ENCODE data around the gene C1QTNF9B. TPM values are rescaled to one million over a fixed set of nuclear protein-coding genes. Genes with fewer than 3 reads are reported as not detected.

C1QTNF9B gene
- total RNA-seq, 1 donor from 2014 or later, result 4.1 TPM

DNA sequence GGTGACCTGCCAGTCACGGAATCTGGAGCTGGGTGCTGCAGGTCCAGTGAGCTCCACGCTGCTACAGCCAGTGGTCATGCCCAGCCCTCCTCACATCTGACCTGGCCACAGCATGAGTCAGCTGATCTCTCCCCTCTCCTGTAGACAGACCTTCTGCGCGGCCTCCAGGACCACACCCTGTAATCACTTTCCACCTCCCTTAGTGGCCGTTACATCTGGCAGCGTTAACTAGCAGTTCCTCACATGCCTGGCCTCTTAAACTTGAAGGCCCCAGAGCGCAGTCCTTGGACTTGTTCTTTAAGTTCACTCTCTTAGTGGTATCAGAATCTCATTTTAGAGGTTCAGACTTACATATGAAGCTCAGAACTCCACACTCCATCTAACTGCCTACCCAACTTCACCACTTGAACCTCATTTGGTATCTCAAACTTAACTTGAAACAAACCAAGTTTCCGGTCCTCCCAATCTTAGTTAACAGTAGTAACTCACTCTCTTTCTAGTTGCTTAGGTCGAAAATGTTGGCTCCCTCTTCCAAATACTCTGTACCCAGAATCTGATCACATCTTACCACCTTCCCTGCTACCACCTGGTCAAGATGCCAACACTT lies 30.8 kb downstream of the C1QTNF9B start:
- ATAC-seq, result no peak
- DNase-seq, result no peak
- intact Hi-C loops (cut with micrococcal nuclease), result no loop called here

DNA sequence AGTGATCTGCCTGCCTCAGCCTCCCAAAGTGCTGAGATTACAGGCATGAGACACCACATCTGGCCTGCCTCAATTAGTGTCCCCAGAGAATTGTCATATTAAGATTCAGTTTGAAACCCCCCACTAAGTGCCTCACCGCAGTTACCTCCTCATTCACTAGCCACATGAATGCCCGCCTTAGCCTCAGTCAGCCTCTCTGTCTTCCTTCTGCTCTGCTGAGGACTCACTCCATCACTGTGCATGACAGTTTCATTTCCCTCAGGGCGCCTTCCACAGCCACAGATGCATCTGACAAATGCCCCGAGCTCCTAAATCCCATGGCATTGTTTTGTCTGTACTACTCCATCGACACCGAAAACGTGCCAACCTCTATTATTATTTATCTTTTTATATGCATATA lies 31.4 kb downstream of the C1QTNF9B start:
- no peak for DNase-seq
- ATAC-seq, result no peak
- intact Hi-C loops (cut with micrococcal nuclease), result no loop called here

DNA sequence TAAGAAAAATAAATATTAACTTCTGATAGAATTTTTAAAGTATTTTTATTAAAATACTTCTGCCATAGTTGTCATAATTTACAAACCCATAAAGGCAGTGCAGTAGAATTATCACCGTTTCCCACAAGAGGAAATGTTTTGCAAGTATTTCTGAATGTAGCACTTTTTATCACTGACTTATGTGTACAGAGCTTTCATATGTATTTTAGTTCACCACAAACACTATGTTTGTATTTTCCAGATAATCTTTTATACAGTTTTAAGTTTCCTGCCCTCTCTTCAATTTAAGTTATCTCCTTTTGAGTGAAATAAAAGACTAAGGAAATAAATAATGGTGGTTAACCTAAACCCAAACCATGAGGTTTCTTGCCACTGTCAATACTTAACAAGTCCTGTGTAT lies 32.3 kb downstream of the C1QTNF9B start:
- DNase-seq (no peak), ATAC-seq (no peak)
- intact Hi-C loops (cut with micrococcal nuclease), result no loop called here

DNA sequence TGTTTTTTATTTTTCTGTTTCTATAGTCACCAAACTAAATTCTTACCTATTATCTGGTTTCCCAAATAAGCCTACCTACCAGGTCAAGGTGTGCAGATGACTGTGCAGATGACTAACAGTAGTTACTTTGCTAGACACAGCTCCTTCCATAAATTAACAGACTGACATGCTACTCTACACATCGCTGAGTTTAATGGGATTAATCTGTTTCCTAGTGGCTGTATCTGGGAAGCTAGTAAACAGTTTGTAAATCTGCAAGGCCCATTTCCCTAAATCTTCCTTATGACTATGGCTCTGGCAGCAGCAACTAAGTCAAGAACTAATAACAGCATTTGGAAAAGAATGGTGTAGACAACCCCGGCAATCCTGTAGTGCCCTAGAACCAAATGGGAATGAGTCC lies 36.0 kb downstream of the C1QTNF9B start:
- DNase-seq (no peak), ATAC-seq (no peak)
- intact Hi-C loops (cut with micrococcal nuclease), result no loop called here

DNA sequence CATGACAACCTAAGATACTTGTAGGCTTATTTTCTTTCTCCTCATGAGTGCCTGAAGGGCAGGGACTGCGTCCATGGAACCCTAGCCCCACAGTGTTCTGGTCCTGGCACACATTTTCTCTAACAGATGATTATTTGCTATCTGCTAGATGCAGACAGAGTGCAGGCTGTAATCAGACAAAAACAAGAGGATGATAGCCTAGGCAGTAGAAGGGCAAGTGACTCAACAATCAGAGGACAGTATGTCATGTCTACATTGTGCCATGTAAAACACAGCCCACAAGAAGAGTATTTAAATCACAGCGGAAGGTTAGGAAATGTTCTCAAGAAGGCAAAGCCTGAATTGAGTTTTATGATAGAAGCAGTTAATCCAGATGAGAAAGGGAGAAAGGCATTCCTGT lies 37.4 kb downstream of the C1QTNF9B start:
- DNase-seq (no peak), ATAC-seq (no peak)
- intact Hi-C loops (cut with micrococcal nuclease), result no loop called here

DNA sequence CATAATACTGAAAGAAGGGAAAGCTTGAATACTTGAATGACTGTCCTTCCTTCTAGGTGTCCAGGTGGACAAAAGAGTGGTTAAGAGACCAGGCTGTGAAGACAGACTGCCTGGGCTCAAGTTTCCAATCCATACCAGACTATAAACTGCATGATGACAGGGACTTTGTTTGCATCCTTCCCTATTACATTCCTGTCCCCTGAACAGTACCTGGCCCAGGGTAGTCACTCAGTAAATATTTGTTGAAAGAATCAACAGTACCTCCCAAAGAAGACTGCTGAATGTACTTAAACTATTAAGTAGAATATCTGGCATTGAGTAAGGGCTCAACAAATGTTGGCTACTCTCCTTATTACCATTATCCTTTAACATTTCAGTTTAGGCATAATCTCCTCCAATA lies 37.8 kb downstream of the C1QTNF9B start:
- intact Hi-C loops (cut with micrococcal nuclease), result no loop called here
- ATAC-seq (no peak), DNase-seq (no peak)

DNA sequence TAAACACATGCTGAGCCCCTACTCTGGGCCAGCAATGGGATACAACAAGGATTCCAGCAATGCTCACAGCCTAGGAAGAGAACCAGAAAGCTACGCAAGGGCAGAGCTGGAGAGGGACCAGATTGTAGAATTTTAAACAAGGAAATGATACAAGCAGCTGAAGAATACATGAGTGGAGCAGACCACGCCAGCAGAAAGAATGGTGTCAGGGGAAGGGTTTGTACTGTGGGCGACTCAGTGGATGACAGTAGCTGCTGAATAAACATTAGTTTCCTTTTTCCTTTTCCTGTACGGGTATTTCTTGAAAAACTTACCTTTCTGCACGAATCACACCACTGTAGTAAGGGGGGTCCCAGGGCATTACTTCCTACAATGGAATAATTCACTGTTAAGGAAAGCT lies 38.8 kb downstream of the C1QTNF9B start:
- no peak for ATAC-seq
- intact Hi-C loops (cut with micrococcal nuclease), result no loop called here

DNA sequence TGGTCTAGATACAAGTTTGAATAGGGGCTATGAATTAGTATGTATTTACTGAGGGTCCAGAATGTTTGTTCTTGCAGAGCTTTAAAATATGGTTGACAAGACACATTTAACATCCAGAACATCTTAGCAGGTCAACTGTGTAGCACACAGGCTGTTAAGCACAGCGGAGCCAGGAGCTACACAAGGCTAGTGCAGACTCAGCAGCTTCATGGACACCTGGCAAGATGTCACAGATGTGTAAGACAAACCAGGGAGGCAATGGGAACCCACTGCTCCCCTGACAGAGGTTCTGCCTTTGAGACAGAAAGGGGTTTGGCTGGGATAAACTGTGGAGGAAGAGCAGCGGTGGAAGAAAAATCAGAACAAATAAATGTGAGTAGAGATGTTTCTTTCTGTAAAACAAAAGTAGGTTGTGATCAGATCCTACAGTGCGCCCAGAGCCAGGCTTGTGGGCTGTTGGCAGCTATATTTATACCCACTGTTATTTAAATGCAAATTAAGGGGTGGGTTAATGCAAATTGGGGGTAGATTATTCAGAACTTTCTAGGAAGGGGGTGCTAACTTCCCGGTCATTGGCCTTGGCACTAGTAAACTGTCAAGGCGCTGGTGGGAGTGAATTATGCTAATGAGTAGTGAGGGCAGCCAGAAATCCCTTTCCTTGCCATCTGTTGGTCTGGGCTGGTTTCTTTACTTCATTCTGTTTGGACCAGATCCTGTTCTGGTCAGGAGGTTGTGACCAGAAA lies 41.1 kb downstream of the C1QTNF9B start:
- intact Hi-C loops (cut with micrococcal nuclease), result no loop called here
- no peak for DNase-seq
- ATAC-seq, result no peak

More for the DNA sequence above, 38.8 kb downstream of the C1QTNF9B start:
- DNase-seq, result no peak

DNA sequence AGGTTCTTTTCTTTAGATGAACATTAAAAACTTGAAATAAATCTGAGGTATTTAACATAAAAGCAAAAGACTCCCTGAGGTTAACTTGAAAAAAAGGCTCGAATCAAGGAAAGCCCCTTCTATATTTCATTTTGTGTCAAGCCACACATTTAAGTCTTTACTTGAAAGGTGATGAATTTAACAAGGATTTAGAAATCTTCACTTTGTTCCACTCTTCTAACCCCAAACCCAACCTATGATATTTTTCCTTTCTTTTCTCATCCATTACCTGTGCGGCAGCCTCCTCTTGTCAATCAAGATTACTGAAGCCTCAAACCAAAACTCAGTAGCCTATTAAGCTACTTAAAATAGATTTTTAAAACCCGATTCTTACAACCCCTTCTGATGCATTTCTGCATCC lies 41.9 kb downstream of the C1QTNF9B start:
- intact Hi-C loops (cut with micrococcal nuclease), result no loop called here
- ATAC-seq (no peak), DNase-seq (no peak)

DNA sequence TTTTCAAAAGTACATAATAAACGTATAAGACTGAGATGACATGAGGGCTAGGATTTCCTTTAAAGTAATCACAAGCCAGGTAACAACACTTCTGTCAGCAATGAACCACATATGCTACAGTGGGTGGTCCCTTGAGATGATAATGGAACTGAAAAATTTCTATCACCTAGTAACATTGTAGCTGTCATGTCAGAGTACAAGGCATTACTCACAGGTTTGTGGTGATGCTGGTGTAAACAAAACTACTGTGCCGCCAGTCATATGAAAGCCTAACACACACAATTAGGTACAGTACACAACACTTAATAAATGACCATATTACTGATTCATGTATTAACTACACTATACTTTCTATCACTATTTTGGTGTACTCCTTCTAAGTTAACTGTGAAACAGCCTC lies 45.0 kb downstream of the C1QTNF9B start:
- no peak for ATAC-seq
- intact Hi-C loops (cut with micrococcal nuclease), result no loop called here
- no peak for DNase-seq

DNA sequence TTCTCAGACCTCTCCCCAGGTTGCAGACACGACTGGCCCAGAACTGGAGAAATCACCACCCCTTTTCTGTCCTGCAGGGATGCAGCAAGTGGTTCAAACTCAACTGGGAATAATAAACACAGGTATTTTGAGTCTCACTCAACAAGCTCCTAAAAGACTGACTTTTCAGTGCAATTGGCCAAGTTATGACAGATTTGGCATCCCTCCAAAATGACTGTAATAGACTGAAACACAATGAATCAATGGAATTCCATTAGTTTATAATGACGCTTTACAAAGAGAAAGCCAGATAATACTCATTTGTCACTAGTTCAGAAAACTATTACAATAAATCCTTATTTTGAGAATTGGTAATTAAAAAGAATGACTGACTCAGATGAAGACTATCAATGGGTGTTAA lies 46.2 kb downstream of the C1QTNF9B start:
- ATAC-seq, result no peak
- intact Hi-C loops (cut with micrococcal nuclease), result no loop called here

DNA sequence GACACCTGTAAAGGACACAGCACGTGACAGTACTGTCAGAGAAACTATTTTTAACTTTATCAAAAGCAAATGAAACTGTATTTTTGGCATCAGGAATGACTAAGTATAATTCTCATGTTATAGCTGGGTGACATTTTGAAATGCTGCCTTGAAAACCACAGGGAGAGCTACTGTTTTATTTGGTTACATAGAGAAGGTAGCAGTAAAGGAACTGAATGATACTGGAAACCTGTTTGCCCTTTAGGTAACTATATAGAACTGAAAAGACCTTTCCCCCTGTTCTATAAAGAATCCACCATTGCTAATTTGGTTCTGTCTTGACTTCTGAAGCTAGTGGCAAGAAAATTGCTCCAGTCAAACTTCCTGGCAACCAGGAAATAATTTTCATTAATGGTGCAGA lies 47.2 kb downstream of the C1QTNF9B start:
- no peak for ATAC-seq
- no peak for DNase-seq
- intact Hi-C loops (cut with micrococcal nuclease), result no loop called here

More for the DNA sequence above, 46.2 kb downstream of the C1QTNF9B start:
- DNase-seq, result no peak

DNA sequence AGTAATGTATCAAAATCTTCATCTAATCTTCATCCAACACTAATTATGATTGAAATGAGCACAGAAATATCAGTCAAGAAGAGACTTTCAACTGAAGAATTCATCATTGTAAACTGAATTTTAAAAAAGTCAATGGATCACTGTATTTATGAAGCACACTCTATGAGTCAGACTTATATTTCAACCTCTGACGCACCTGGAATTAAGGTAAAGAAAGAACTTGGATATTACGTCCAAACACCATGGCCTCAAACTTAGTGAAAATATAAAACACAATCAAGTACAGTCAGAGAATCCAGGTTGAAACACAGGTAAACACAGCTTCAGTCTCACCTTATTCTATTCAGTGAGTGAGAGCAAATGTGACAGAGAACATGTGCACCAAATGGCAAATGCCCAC lies 47.6 kb downstream of the C1QTNF9B start:
- no peak for ATAC-seq
- intact Hi-C loops (cut with micrococcal nuclease), result no loop called here
- DNase-seq, result no peak

DNA sequence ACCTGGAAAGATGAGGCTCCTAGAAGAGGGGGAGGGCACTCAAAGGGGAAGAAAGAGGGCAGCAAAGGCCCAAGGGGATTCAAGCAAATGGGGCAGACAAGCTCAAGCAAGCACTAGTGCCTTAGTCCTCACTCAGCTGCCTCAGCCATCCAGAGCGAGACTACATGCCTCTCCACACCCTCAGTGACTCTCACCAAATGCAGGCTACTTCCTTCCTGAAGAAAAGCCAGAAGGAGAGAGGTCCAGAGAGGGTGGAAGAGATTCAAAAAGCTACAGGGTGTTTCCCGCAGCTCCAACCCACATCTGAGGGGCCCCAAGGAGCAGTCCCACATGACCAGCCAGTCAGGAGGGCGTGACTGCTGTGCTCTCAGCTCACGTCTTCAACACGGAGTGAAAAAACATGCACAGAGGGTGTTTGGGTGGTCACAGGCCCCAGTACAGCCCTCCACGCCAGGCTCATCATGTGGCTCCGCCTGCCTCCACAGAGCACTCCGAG lies 48.6 kb downstream of the C1QTNF9B start:
- intact Hi-C loops (cut with micrococcal nuclease), result no loop called here
- peak; percentile 20 for ATAC-seq
- DNase-seq, result no peak

DNA sequence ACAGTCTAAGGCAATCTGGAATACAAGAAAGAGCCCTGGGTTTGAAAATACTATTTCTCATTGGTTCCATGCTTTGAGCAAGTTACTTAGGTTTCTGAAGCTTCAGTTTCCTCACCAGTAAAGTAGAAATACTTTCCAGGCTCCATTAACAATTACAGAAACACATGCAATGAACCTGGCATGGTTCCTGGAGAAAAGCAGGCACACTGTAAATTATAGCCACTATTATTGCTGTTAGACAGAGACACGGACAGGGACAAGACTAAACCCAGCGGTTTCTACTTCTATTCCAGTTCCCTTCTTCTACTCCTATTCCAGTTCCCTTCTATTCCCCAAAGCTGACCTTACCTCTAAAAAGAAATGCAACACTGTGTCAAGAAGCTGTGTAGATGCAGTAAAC lies 49.3 kb downstream of the C1QTNF9B start:
- DNase-seq, result no peak
- ATAC-seq, result no peak
- intact Hi-C loops (cut with micrococcal nuclease), result no loop called here

DNA sequence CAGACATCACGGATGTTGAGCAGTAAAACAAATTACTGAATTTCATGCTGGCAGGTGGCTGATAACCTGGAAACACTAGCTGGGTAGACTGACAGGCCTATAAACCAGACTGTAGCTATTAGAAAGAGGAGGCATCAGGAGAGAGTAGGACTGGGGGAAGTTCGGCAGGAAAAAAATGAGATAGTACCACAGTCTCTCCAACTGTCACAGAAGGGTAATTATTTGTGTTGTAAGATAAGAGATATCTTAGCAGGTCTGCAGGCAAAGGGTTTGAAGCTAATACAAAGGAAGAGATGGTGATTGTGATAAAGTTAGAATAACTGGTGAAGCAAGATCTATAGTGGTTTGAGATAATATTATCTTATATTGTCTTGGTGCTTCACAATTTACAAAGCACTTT lies 49.8 kb downstream of the C1QTNF9B start:
- DNase-seq (no peak), ATAC-seq (no peak)
- intact Hi-C loops (cut with micrococcal nuclease), result no loop called here

DNA sequence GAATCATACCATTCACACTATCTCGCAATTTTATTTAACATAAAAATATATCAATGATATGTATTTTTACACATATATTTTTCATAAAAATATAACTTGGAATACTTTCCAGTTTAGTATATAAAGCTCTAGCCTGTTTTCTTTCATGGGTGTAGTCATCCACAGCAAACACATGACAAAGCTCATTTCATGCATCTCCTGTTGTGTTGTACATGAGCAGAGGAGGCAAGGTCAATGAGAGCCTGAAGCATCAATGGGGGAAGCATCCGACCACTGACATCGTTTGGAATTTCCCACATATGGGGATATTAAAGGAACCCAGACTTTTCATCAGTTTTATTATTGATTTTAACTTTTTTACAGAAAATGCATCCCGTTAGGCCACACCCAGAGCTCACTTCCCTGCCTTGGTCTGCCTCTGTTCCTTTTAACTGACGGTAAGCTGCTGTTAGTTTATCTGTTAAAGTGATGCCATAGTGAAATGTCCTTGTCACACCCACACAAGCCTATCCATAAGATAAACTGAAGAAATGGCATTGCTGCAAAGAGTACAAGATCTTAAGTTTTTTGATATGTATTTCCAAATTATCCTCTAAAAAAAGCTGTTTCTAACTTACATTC lies 52.1 kb downstream of the C1QTNF9B start:
- intact Hi-C loops (cut with micrococcal nuclease), result no loop called here
- no peak for DNase-seq

DNA sequence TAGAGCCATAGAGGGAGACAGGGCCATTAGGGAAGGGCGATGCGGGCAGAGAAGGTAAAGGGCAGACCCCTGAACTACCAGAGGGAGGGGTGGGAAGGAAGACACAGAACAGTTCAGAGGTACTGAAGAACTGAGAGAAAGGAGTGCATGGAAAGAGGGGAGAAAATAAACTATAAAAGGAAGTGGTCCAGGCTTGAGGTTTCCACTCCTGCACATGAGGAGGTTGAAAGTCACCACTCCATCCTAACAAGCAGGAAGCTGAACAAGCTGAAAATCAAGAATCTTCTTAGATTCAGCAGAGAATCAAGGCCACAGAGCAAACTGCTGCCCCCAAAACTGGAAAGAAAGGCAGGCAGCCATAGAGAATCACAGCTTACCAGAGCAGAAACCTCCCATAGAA lies 53.2 kb downstream of the C1QTNF9B start:
- no peak for DNase-seq
- ATAC-seq, result no peak
- intact Hi-C loops (cut with micrococcal nuclease), result no loop called here

More for the DNA sequence above, 52.1 kb downstream of the C1QTNF9B start:
- ATAC-seq, result no peak

DNA sequence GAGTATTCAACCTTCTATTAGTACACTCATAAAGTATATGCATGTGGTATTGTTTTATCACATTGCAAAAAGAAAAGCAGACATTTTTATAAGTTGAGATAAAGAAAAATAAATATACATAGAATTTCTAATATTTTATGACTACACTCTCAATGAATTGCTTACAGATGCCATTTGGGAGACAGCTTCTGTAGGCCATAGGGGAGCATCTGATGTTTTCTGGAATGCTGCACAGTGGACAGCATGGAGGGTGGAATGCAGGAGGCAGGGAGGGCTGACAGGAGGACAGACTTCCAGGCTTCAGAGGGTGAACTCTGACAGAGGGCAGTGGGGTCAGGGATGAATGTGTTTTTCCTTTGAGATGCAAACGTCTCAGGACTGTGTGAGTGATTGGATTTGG lies 53.9 kb downstream of the C1QTNF9B start:
- ATAC-seq (no peak), DNase-seq (no peak)
- intact Hi-C loops (cut with micrococcal nuclease), result no loop called here

DNA sequence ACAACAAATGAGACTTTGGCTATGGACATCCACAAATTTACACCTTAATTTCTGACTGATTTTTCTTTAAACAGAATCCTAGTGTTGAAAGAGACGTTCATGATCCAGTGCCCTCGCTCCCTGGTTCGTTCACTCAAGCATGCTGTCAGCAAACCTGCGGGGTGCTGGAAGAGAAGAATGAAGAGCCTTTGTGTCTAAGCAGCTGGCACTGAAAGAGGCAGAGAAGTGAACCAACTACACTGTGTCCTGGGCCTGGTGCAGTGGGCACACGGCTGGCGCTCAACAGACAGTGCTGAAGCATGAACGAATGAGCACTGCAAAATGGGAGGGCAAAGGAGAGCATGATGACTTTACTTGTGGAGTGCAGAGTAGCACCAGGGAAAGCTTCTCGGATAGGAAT lies 54.9 kb downstream of the C1QTNF9B start:
- DNase-seq (no peak), ATAC-seq (no peak)
- intact Hi-C loops (cut with micrococcal nuclease), result no loop called here

Measured in left ventricle myocardium superior (tissue), 1 donor.